Peyer's patch (tissue), 4 donors: Measurements from ENCODE around the gene SHB. TPM values are rescaled to one million over a fixed set of nuclear protein-coding genes. Genes with fewer than 3 reads are reported as not detected.

Source experiments
- DNase-seq, 3 donors: peaks; one replicate each; pipeline ENCODE4 v3.0.0-alpha.2; 2017 to 2019
- H3K27ac ChIP-seq, 4 donors: fragments of 200-600 bp; sonication (generic); one replicate each; pipeline ENCODE4 v1.5.1; 2016 to 2019
- H3K27me3 ChIP-seq, 2 donors: fragments of 200-600 bp; sonication (generic); one replicate each; pipeline ENCODE4 v1.5.1; 2019
- H3K36me3 ChIP-seq, 3 donors: fragments of 200-600 bp; sonication (generic); one replicate each; pipeline ENCODE4 v1.5.1; 2016 to 2019
- H3K4me1 ChIP-seq, 4 donors: fragments of 200-600 bp; sonication (generic); one replicate each; pipeline ENCODE4 v1.5.1; 2016 to 2019
- H3K4me3 ChIP-seq, 4 donors: fragments of 200-600 bp; sonication (generic); 1 replicate in 3 of 4; 2 replicates in 1 of 4; pipeline ENCODE4 v1.5.1; 2016 to 2019; ENCODE audit warnings: mild to moderate bottlenecking in 1 of 4
- H3K9me3 ChIP-seq, 4 donors: fragments of 200-600 bp; sonication (generic); one replicate each; pipeline ENCODE4 v1.5.1; 2016 to 2019; ENCODE audit warnings: mild to moderate bottlenecking in 1 of 4
- CTCF ChIP-seq, 6 experiments: fragments of 450-650 bp in 4 of 6; fragments of 200-600 bp in 2 of 6; sonication (generic) in 1 of 6; IDR thresholded peaks; one replicate each; pipeline ENCODE4 v1.5.1; 2017 to 2019; ENCODE audit warnings: antibody characterized with exemption in 6 of 6, mild to moderate bottlenecking in 3 of 6, moderate library complexity in 1 of 6
- POLR2A ChIP-seq, 2 donors: fragments of 450-650 bp; IDR thresholded peaks; one replicate each; pipeline ENCODE4 v1.5.1; 2017; ENCODE audit warnings: antibody characterized with exemption in 2 of 2, mild to moderate bottlenecking in 2 of 2, moderate library complexity in 2 of 2
- total RNA-seq, 4 donors: library from RNA; depleted of rRNA; stranded (reverse); fragments of >200 nt; gene quantifications; one replicate each; pipeline ENCODE4 v1.1.0, GENCODE V29; 2016

The SHB gene
- total RNA-seq, 4 donors from 2014 or later, result 14.5 to 31.1 (median 25.6) TPM

- TF ChIP-seq POLR2A (IDR thresholded peaks at IDR 0.05), result no peak
- no peak for TF ChIP-seq CTCF (IDR thresholded peaks at IDR 0.05)
- no peaks in the 10 kb centered on the region for H3K27me3 ChIP-seq
- H3K9me3 ChIP-seq, result no peaks in the 10 kb centered on the region
- H3K36me3 ChIP-seq, result no peaks in the 10 kb centered on the region
- no peaks in the 10 kb centered on the region for H3K4me1 ChIP-seq
- no peak overlapping the region for H3K27ac ChIP-seq
- H3K4me3 ChIP-seq, result no peak overlapping the region
- DNase-seq, result no peak
Observed at GRCh38 chr9:38110476-38110875, 41.4 kb upstream of the SHB start.

- Histone ChIP-seq H3K36me3 (no peaks in the 10 kb centered on the region), H3K4me1 (no peaks in the 10 kb centered on the region), H3K27ac (no peak overlapping the region), H3K27me3 (no peaks in the 10 kb centered on the region), H3K4me3 (no peak overlapping the region), H3K9me3 (no peaks in the 10 kb centered on the region)
- no peak for TF ChIP-seq CTCF (IDR thresholded peaks at IDR 0.05)
- no peak for TF ChIP-seq POLR2A (IDR thresholded peaks at IDR 0.05)
- no peak for DNase-seq
Observed at GRCh38 chr9:38109601-38110000, 40.6 kb upstream of the SHB start.

GRCh38 chr9:38108326-38108725, 39.3 kb upstream of the SHB start:
- H3K36me3 ChIP-seq, result no peaks in the 10 kb centered on the region
- no peaks in the 10 kb centered on the region for H3K9me3 ChIP-seq
- H3K4me1 ChIP-seq, result no peaks in the 10 kb centered on the region
- no peak for DNase-seq
- H3K27me3 ChIP-seq, result no peaks in the 10 kb centered on the region
- no peak overlapping the region for H3K4me3 ChIP-seq
- TF ChIP-seq POLR2A (IDR thresholded peaks at IDR 0.05), result no peak
- TF ChIP-seq CTCF (IDR thresholded peaks at IDR 0.05), result no peak
- H3K27ac ChIP-seq, result no peak overlapping the region

- Histone ChIP-seq H3K4me3 (no peak overlapping the region), H3K27ac (no peak overlapping the region), H3K36me3 (no peaks in the 10 kb centered on the region), H3K27me3 (no peaks in the 10 kb centered on the region), H3K9me3 (no peaks in the 10 kb centered on the region), H3K4me1 (no peaks in the 10 kb centered on the region)
- no peak for DNase-seq
- TF ChIP-seq POLR2A (IDR thresholded peaks at IDR 0.05), result no peak
- TF ChIP-seq CTCF (IDR thresholded peaks at IDR 0.05), result no peak
Observed at GRCh38 chr9:38107811-38108304, 38.8 kb upstream of the SHB start.

GRCh38 chr9:38107405-38107804, 38.4 kb upstream of the SHB start:
- H3K27ac ChIP-seq, result no peak overlapping the region
- TF ChIP-seq POLR2A (IDR thresholded peaks at IDR 0.05), result no peak
- H3K36me3 ChIP-seq, result no peaks in the 10 kb centered on the region
- no peak overlapping the region for H3K4me3 ChIP-seq
- H3K27me3 ChIP-seq, result no peaks in the 10 kb centered on the region
- DNase-seq, result no peak
- H3K4me1 ChIP-seq, result no peaks in the 10 kb centered on the region
- no peaks in the 10 kb centered on the region for H3K9me3 ChIP-seq

- DNase-seq, result no peak
- TF ChIP-seq POLR2A (IDR thresholded peaks at IDR 0.05) (no peak), CTCF (IDR thresholded peaks at IDR 0.05) (no peak)
Observed at GRCh38 chr9:38106488-38106887, 37.5 kb upstream of the SHB start.

More at GRCh38 chr9:38106488-38106887, 37.5 kb upstream of the SHB start:
- Histone ChIP-seq H3K4me3 (no peak overlapping the region), H3K9me3 (no peaks in the 10 kb centered on the region), H3K27me3 (no peaks in the 10 kb centered on the region), H3K36me3 (no peaks in the 10 kb centered on the region), H3K4me1 (no peaks in the 10 kb centered on the region), H3K27ac (no peak overlapping the region)
